Pancreas (tissue), 10 donors: ENCODE data around the gene MTNR1A. TPM values are rescaled to one million over a fixed set of nuclear protein-coding genes. Genes with fewer than 3 reads are reported as not detected.

Experiments used
- ATAC-seq, 4 donors: fragments of 200-7000 bp; cut with Tn5 transposase; one replicate each; pipeline versions ENCODE4 v1.8.0 to v1.9.1; 2020; ENCODE audit warnings: mild to moderate bottlenecking in 4 of 4, moderate library complexity in 4 of 4
- DNase-seq, 6 donors: peaks; one replicate each; pipeline ENCODE4 v3.0.0-alpha.2; 2020
- FAIRE-seq: peaks from 2 replicates; lab custom pipeline; 2012; peaks lifted over from hg19 to GRCh38; lab: Jason Lieb, UNC
- H3K27ac ChIP-seq, 4 donors: fragments of 200-600 bp; sonication (generic); 1 replicate in 3 of 4; 2 replicates in 1 of 4; pipeline versions ENCODE4 v1.5.0 to v1.8.0; 2020
- H3K27me3 ChIP-seq, 4 donors: fragments of 200-600 bp; one replicate each; pipeline ENCODE4 v1.8.0; 2021
- H3K36me3 ChIP-seq, 3 donors: fragments of 200-600 bp; sonication (generic) in 1 of 3; one replicate each; pipeline versions ENCODE4 v1.5.0 to v1.8.0; 2020 to 2021
- H3K4me1 ChIP-seq, 3 donors: fragments of 200-600 bp; one replicate each; pipeline ENCODE4 v1.8.0; 2021
- H3K4me3 ChIP-seq, 4 donors: fragments of 200-600 bp; sonication (generic) in 2 of 4; one replicate each; pipeline versions ENCODE4 v1.5.0 to v1.8.0; 2020 to 2021
- H3K9me3 ChIP-seq, 4 donors: fragments of 200-600 bp; one replicate each; pipeline ENCODE4 v1.8.0; 2021
- WGBS, 2 donors: extraction: QIAGEN DNeasy Blood & Tissue Kit; methylation state at CpG; one replicate each; pipeline ENCODE4 v1.1.7; 2013; 5-methylcytosine and 5-hydroxymethylcytosine counted together
- intact Hi-C, 3 donors: fragments of 100-400 bp; cut with DNase I; formaldehyde crosslinking; loops; one replicate each; pipeline versions ENCODE4 v1.11.1 to v1.14.2; 2022
- polyA plus RNA-seq, 2 donors: library from polyadenylated mRNA; stranded (reverse); fragments of 200-250 nt; gene quantifications; one replicate each; pipeline ENCODE4 v1.2.3, GENCODE V29; 2013
- total RNA-seq, 6 donors: library from RNA; stranded (reverse); fragmentation: NEBNext Ultra II Directional in 4 of 6; extraction: Animal tissue kit (Norgen Biotek cat#: 25700) in 4 of 6; gene quantifications; one replicate each; pipeline versions ENCODE4 v1.2.1 to v1.2.4, GENCODE V29; 2021 to 2023
- TF ChIP-seq, protein P1 (sequence below), 4 donors: fragments of 200-600 bp; sonication (generic) in 3 of 4; IDR thresholded peaks; one replicate each; pipeline versions ENCODE4 v1.5.0 to v1.8.0; 2021; ENCODE audit warnings: antibody characterized with exemption in 4 of 4
- donor health status: healthy with polysubstance abuse.
- donor health status: DM: no; HTN: no; CAD: no; lungs with moderate emphysema.
- donor health status: DM: no; HTN: no; CAD: no.
- donor health status: control.
- donor health status: control.
- donor health status: Bipolar disorder and iron deficiency.
- donor health status: DM: yes; HTN: yes; CAD: no.
- donor health status: DM: no; HTN: no; CAD: no.
- donor health status: DM: no; HTN: no; CAD: no.
- donor health status: DM: yes; HTN: yes; CAD: no.

MTNR1A gene
- total RNA-seq (1 to 10 TPM in 4 of 6 donors, under 1 TPM in 2; 0.57 to 2.5 (median 1.2) TPM), polyA plus RNA-seq (under 1 TPM; 0.09 to 0.27 TPM)

DNA sequence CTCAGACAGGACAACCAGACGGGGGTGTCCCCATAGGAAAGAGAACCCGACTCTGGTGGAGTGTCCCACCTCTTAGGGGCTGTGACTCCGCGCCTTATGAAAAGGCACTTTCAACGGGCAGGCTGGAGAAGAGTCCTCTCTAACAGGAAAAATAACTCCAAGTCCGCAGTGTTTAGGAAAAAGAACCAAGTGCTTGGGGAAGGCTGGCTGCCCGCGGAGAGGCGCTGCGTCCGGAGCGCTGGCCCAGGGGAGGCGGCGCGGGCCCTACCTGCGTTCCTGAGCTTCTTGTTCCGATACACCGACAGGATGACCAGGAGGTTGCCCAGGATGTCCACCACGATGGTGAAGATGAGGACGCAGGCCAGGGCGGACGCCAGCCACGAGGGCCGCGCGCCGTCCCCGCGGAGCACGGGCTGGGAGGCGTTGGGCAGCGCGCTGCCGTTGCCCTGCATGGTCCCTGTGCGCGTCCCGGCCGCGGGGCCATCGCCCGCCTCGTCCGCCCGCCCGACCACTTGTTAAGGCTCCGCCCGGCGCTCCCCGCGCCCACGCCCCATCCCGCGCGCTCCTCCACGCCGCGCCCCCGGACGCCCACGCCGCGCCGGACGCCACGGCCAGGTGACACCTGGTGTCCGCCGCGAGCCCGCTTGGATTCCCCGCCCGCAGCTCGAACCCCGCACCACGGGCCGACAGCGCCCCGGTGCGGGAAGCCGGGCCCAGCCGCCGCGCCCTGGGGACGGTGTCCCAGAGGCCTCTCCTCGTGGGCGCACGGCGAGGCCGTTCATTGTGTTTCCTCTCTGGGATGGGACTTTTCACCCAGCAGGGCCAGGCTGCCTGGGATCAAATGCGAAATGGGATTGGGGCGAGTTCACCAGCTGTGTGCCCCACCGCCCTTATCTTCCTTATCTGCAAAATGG lies at the start of gene MTNR1A:
Gene MTNR1A, minus strand, starts transcription at position 654 of the 914 bp plus-strand sequence. Its CDS starts 202 bp downstream, at position 452.
- peak within 1 kb of the TSS in 3 of 4 donors; percentile 45 to 80 (median 75) for H3K27ac ChIP-seq
- DNase-seq (peak in 5 of 6 donors; percentile 11 to 71 (median 43)), ATAC-seq (peak; percentile 62 to 77 (median 67)), FAIRE-seq (no peak)
- H3K4me1 ChIP-seq, result no peaks in the 10 kb centered on the region
- TF ChIP-seq, protein P1, sequence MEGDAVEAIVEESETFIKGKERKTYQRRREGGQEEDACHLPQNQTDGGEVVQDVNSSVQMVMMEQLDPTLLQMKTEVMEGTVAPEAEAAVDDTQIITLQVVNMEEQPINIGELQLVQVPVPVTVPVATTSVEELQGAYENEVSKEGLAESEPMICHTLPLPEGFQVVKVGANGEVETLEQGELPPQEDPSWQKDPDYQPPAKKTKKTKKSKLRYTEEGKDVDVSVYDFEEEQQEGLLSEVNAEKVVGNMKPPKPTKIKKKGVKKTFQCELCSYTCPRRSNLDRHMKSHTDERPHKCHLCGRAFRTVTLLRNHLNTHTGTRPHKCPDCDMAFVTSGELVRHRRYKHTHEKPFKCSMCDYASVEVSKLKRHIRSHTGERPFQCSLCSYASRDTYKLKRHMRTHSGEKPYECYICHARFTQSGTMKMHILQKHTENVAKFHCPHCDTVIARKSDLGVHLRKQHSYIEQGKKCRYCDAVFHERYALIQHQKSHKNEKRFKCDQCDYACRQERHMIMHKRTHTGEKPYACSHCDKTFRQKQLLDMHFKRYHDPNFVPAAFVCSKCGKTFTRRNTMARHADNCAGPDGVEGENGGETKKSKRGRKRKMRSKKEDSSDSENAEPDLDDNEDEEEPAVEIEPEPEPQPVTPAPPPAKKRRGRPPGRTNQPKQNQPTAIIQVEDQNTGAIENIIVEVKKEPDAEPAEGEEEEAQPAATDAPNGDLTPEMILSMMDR (IDR thresholded peaks at IDR 0.05), result no peak
- H3K4me3 ChIP-seq, result peak within 1 kb of the TSS; percentile 25 to 47 (median 32)
- 3 to 5% methylated on average over 66 to 91 of the region's 91 CpGs for WGBS, 2 donors
- H3K9me3 ChIP-seq, result no peaks in the 10 kb centered on the region
- H3K27me3 ChIP-seq, result peaks cover 0 to 4% (median 0%) of the 10 kb centered on the region in 4 donors
- intact Hi-C loops, result no loop called here
- no peaks in the 10 kb centered on the region for H3K36me3 ChIP-seq

DNA sequence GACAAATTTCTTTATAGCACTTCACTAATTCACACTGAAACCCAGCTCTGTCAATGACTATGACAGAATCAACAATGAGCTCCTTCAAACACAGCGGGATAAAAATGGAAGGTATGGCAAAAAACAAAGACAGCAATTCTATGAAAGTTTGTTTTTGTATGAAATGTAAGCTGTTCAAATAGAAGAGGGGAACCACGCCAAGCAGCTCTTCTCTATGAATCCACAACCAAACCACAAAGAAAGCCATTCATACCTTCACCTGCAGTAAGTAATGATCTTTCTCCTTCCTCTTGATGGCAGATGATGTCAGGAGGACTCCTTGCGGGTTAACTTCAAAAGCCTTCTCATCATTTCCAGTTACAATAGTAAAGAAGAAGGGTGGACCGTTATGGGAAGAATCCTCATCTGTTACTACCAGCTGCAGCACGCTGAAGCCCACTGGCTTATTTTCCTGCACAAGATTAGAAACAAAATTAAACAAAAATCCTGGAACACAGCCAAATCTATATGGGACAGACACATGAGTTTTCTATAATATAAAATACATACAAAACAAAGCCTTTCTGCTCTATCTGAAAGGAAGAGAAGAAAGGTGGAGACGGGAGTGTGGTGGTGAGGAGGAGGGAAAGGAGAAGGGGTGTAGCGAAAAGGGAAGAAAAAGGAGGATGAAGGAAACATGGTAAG lies 48.9 kb upstream of the MTNR1A start:
- Histone ChIP-seq H3K27ac (no peak overlapping the region), H3K4me3 (no peak overlapping the region), H3K9me3 (no peaks in the 10 kb centered on the region), H3K36me3 (peaks cover 0 to 65% (median 20%) of the 10 kb centered on the region in 3 donors), H3K27me3 (no peaks in the 10 kb centered on the region), H3K4me1 (no peaks in the 10 kb centered on the region)
- no peak for ATAC-seq
- no peak for DNase-seq
- intact Hi-C loops, result no loop called here
- WGBS, 2 donors, result 70 to 78% methylated on average over 7 of the region's 7 CpGs
- TF ChIP-seq, protein P1 (IDR thresholded peaks at IDR 0.05), result no peak
- FAIRE-seq, result no peak

DNA sequence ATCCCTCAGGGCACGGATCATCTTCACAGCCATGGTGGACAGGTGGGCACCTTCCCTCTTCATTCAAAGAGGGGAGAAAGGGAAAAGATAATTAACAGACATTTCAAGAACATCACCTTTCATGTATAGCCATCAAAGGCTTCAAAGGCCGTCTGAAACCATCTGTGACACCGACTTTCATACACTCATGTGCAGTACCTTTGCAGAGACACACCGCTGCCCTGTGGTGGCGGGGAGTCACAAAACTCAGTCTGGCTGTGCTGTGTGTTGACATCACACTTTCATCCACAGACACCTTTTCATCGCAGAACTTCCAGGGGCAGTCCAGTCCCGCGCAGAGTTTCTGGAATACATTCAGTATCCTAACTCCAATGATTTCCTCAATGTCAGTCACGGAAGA lies 47.6 kb upstream of the MTNR1A start:
- Histone ChIP-seq H3K4me1 (no peaks in the 10 kb centered on the region), H3K36me3 (peaks cover 0 to 60% (median 10%) of the 10 kb centered on the region in 3 donors), H3K4me3 (no peak overlapping the region), H3K27me3 (no peaks in the 10 kb centered on the region), H3K9me3 (no peaks in the 10 kb centered on the region), H3K27ac (no peak overlapping the region)
- 91 to 96% methylated on average over 9 of the region's 9 CpGs for WGBS, 2 donors
- DNase-seq (no peak), FAIRE-seq (no peak), ATAC-seq (no peak)
- intact Hi-C loops, result no loop called here
- TF ChIP-seq, protein P1 (IDR thresholded peaks at IDR 0.05), result no peak

DNA sequence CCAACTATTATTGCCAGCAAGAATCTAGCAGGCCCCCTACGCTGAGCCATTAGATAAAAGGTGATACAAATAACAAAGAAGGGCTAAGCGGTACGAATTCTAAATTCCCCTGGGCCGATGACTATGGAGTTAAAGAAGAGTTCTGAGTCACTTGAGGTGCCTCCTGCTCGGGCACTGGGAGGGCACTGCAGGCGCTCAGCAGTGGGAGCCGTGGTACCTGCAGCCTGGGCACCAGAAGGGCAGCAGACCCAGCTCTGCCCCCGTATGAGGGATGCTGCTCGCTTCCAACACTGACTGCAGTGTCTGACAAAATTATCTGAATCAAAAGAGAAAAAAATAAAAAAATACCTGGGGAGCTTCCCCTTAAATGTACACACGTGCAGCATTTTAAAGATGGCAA lies 44.1 kb upstream of the MTNR1A start:
- H3K27ac ChIP-seq, result no peak overlapping the region
- ATAC-seq (no peak), DNase-seq (no peak), FAIRE-seq (no peak)
- H3K36me3 ChIP-seq, result peaks cover 0 to 87% (median 7%) of the 10 kb centered on the region in 3 donors
- intact Hi-C loops, result no loop called here
- no peaks in the 10 kb centered on the region for H3K9me3 ChIP-seq
- WGBS, 2 donors, result 91 to 92% methylated on average over 10 of the region's 10 CpGs
- no peaks in the 10 kb centered on the region for H3K4me1 ChIP-seq
- no peak overlapping the region for H3K4me3 ChIP-seq
- TF ChIP-seq, protein P1 (IDR thresholded peaks at IDR 0.05), result no peak
- H3K27me3 ChIP-seq, result no peaks in the 10 kb centered on the region
